Gastrocnemius medialis (tissue), 4 donors: ENCODE results near the gene GALNT18.

Experiments used
- CTCF ChIP-seq, 5 experiments: fragments of 450-650 bp in 3 of 5; fragments of 200-600 bp in 2 of 5; sonication (generic) in 2 of 5; IDR thresholded peaks in 4 of 5; conservative IDR thresholded peaks in 1 of 5; 1 replicate in 4 of 5; 2 replicates in 1 of 5; pipeline ENCODE4 v1.5.1; 2016 to 2019; ENCODE audit warnings: antibody characterized with exemption in 5 of 5, mild to moderate bottlenecking in 3 of 5, moderate library complexity in 3 of 5
- POLR2A ChIP-seq, 2 donors: fragments of 450-650 bp; IDR thresholded peaks; one replicate each; pipeline ENCODE4 v1.6.1; 2017; ENCODE audit warnings: antibody characterized with exemption in 2 of 2, mild to moderate bottlenecking in 2 of 2, moderate library complexity in 2 of 2

DNA sequence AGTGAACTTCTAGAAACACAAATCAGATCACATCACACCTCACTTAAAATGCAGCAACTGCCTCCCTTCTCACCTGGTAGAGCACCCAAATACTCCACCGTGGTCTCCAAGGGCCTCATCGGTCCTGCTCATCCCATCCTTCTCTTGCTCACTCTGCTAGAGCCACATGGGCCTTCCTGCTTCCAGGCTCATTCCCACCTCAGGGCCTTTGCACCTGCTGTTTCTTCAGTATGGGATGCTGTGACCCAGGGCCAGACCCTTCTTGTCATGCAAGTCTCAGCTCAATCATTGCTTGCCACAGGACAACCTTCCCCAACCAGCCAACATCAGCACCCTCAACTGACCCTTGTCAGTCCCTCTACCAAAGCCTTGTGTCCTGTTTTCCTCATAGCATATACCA, 124.9 kb downstream of the GALNT18 start:
- TF ChIP-seq CTCF (IDR thresholded peaks at IDR 0.05 in 4 of 5, conservative IDR thresholded peaks at IDR 0.05 in 1 of 5), result no peak
- no peak for TF ChIP-seq POLR2A (IDR thresholded peaks at IDR 0.05)
